H1 (cell line): ENCODE data around the gene FBXO45. TPM values are rescaled to one million over a fixed set of nuclear protein-coding genes. Genes with fewer than 3 reads are reported as not detected.

Experiments used
- CTCF ChIA-PET: fragments of 300-600 bp; sonication (Branson Sonifier 250); formaldehyde crosslinking; loops from one replicate; lab custom pipeline; 2021; ENCODE audit not compliant: partially characterized antibody; lab: Charles Lee
- POLR2A ChIA-PET: fragments of 300-600 bp; sonication (Branson Sonifier 250); formaldehyde crosslinking; loops from one replicate; lab custom pipeline; 2021; ENCODE audit warnings: inconsistent platforms; ENCODE audit not compliant: partially characterized antibody; lab: Charles Lee
- DNase-seq, 2 experiments: peaks; one replicate each; pipeline versions ENCODE4 v3.0.0 to v3.0.0-alpha.2; 2010 to 2022; ENCODE audit warnings: low spot score in 2 of 2, low read depth in 1 of 2, mixed read lengths in 1 of 2
- FAIRE-seq: peaks from 2 replicates; lab custom pipeline; 2011; peaks lifted over from hg19 to GRCh38; lab: Jason Lieb, UNC
- H2AFZ ChIP-seq: 2 replicates; pipeline ENCODE4 v1.8.1; 2012; ENCODE audit warnings: low read length, inconsistent platforms
- H2AK5ac ChIP-seq: 2 replicates; pipeline ENCODE4 v1.6.1; 2013; ENCODE audit warnings: low read depth, low read length
- H2BK120ac ChIP-seq: replicated peaks from 2 replicates; pipeline ENCODE3; 2013; ENCODE audit warnings: low read depth, low read length, inconsistent platforms
- H2BK12ac ChIP-seq: 2 replicates; pipeline ENCODE4 v1.6.1; 2013; ENCODE audit warnings: low read depth, low read length
- H2BK15ac ChIP-seq: 2 replicates; pipeline ENCODE4 v1.6.1; 2013; ENCODE audit warnings: low read length
- H2BK20ac ChIP-seq: 2 replicates; pipeline ENCODE4 v1.6.1; 2013; ENCODE audit warnings: low read length
- H2BK5ac ChIP-seq: 2 replicates; pipeline ENCODE4 v1.6.1; 2013; ENCODE audit warnings: low read depth, low read length
- H3K14ac ChIP-seq: 2 replicates; pipeline ENCODE4 v1.6.1; 2013; ENCODE audit warnings: inconsistent platforms; ENCODE audit not compliant: insufficient read length
- H3K18ac ChIP-seq: 2 replicates; pipeline ENCODE4 v1.6.1; 2013; ENCODE audit warnings: low read length; ENCODE audit errors: extremely low read depth
- H3K23ac ChIP-seq: 2 replicates; pipeline ENCODE4 v1.6.1; 2013; ENCODE audit warnings: inconsistent platforms; ENCODE audit not compliant: insufficient read length
- H3K23me2 ChIP-seq: 2 replicates; pipeline ENCODE4 v1.6.1; 2013; ENCODE audit warnings: low read depth, low read length
- H3K27ac ChIP-seq: 2 replicates; pipeline ENCODE4 v1.6.1; 2011; ENCODE audit warnings: low read depth, low read length, inconsistent platforms
- H3K27me3 ChIP-seq, 4 experiments: replicated peaks in 1 of 4; 1 replicate in 1 of 4; 2 replicates in 3 of 4; pipeline versions ENCODE4 v1.6.1 to v1.8.1; 2011 to 2013; ENCODE audit warnings: low read length in 3 of 4, mild to moderate bottlenecking in 3 of 4, inconsistent platforms in 2 of 4, mixed read lengths in 2 of 4, moderate library complexity in 1 of 4; ENCODE audit not compliant: control insufficient read depth in 3 of 4, insufficient read depth in 3 of 4; ENCODE audit errors: extremely low read depth in 1 of 4
- H3K36me3 ChIP-seq, 4 experiments: 2 replicates each; pipeline versions ENCODE4 v1.6.1 to v1.8.1; 2011 to 2013; ENCODE audit warnings: mild to moderate bottlenecking in 4 of 4, low read length in 3 of 4, moderate library complexity in 2 of 4, control low read depth in 1 of 4, inconsistent platforms in 1 of 4; ENCODE audit not compliant: insufficient read depth in 4 of 4, control insufficient read depth in 2 of 4
- H3K4ac ChIP-seq: replicated peaks from 2 replicates; pipeline ENCODE3; 2013; ENCODE audit warnings: low read length, low read depth, mixed read lengths, inconsistent platforms; ENCODE audit not compliant: insufficient read length
- H3K4me1 ChIP-seq, 4 experiments: replicated peaks in 1 of 4; 1 replicate in 1 of 4; 2 replicates in 3 of 4; pipeline versions ENCODE4 v1.6.1 to v1.8.1; 2011 to 2013; ENCODE audit warnings: low read length in 3 of 4, inconsistent platforms in 2 of 4, mixed read lengths in 1 of 4; ENCODE audit not compliant: insufficient read depth in 4 of 4, control insufficient read depth in 3 of 4
- H3K4me2 ChIP-seq, 2 experiments: 2 replicates each; pipeline versions ENCODE4 v1.6.1 to v1.8.1; 2011 to 2013; ENCODE audit warnings: low read depth in 2 of 2, low read length in 2 of 2, control low read depth in 1 of 2, inconsistent platforms in 1 of 2, mild to moderate bottlenecking in 1 of 2; ENCODE audit not compliant: insufficient read depth in 1 of 2
- H3K4me3 ChIP-seq, 4 experiments: fragments of 200-600, 300-600 bp in 1 of 4; sonication (generic), shearing (Covaris generic), sonication (Bioruptor Twin) in 1 of 4; 2 replicates each; pipeline versions ENCODE4 v1.5.1 to v1.8.1; 2011 to 2016; ENCODE audit warnings: low read length in 4 of 4, low read depth in 3 of 4, control low read depth in 2 of 4, inconsistent platforms in 2 of 4, mild to moderate bottlenecking in 2 of 4, mixed read lengths in 1 of 4, moderate library complexity in 1 of 4; ENCODE audit not compliant: insufficient read depth in 2 of 4; ENCODE audit errors: extremely low read depth in 1 of 4
- H3K56ac ChIP-seq: replicated peaks from 2 replicates; pipeline ENCODE3; 2013; ENCODE audit warnings: low read depth, mild to moderate bottlenecking, mixed read lengths, low read length, inconsistent platforms; ENCODE audit not compliant: insufficient read length
- H3K79me1 ChIP-seq: 2 replicates; pipeline ENCODE4 v1.6.1; 2013; ENCODE audit warnings: low read depth, low read length, control low read depth
- H3K79me2 ChIP-seq, 2 experiments: 2 replicates each; pipeline versions ENCODE4 v1.6.1 to v1.8.1; 2012 to 2013; ENCODE audit warnings: low read length in 2 of 2, mild to moderate bottlenecking in 2 of 2, inconsistent platforms in 1 of 2; ENCODE audit not compliant: insufficient read depth in 2 of 2, control insufficient read depth in 1 of 2
- H3K9ac ChIP-seq, 4 experiments: replicated peaks in 1 of 4; 1 replicate in 1 of 4; 2 replicates in 3 of 4; pipeline versions ENCODE4 v1.6.1 to v1.8.1; 2011 to 2013; ENCODE audit warnings: low read depth in 3 of 4, low read length in 3 of 4, control low read depth in 2 of 4, mild to moderate bottlenecking in 2 of 4, moderate library complexity in 2 of 4, inconsistent platforms in 1 of 4; ENCODE audit errors: extremely low read depth in 1 of 4
- H3K9me3 ChIP-seq, 2 experiments: 2 replicates each; pipeline versions ENCODE4 v1.6.1 to v1.8.1; 2012 to 2013; ENCODE audit warnings: mild to moderate bottlenecking in 2 of 2, moderate library complexity in 2 of 2, control low read depth in 1 of 2, inconsistent platforms in 1 of 2, low read depth in 1 of 2, low read length in 1 of 2, mixed read lengths in 1 of 2; ENCODE audit not compliant: insufficient read depth in 2 of 2
- H4K20me1 ChIP-seq, 2 experiments: replicated peaks in 1 of 2; 2 replicates each; pipeline versions ENCODE3 to v1.8.1; 2011 to 2013; ENCODE audit warnings: inconsistent platforms in 2 of 2, low read length in 2 of 2, mild to moderate bottlenecking in 1 of 2; ENCODE audit not compliant: insufficient read depth in 2 of 2, control insufficient read depth in 1 of 2
- H4K5ac ChIP-seq: 2 replicates; pipeline ENCODE4 v1.6.1; 2013; ENCODE audit warnings: low read length, low read depth, mixed read lengths, inconsistent platforms; ENCODE audit not compliant: insufficient read length
- H4K8ac ChIP-seq: 2 replicates; pipeline ENCODE4 v1.8.0; 2013; ENCODE audit warnings: mild to moderate bottlenecking, moderate library complexity, low read length, inconsistent platforms; ENCODE audit not compliant: insufficient read depth; ENCODE audit errors: extremely low read depth
- H4K91ac ChIP-seq: replicated peaks from 2 replicates; pipeline ENCODE3; 2013; ENCODE audit warnings: low read length, mixed read lengths, inconsistent platforms; ENCODE audit not compliant: insufficient read length
- ASH2L ChIP-seq: fragments of 200-600, 300-600 bp; sonication (generic); IDR thresholded peaks from one replicate; pipeline ENCODE4 v1.7.1; 2017; ENCODE audit warnings: low read length
- BRCA1 ChIP-seq: IDR thresholded peaks from 2 replicates; pipeline ENCODE4 v1.6.1; 2012; ENCODE audit warnings: low read depth, low read length, improper control_type of control experiment
- JUN ChIP-seq: IDR thresholded peaks from 2 replicates; pipeline ENCODE4 v1.6.1; 2011; ENCODE audit warnings: low read depth, mild to moderate bottlenecking, improper control_type of control experiment, low read length
- KDM4A ChIP-seq: IDR thresholded peaks from one replicate; pipeline ENCODE4 v1.7.1; 2012; ENCODE audit warnings: low read depth, mild to moderate bottlenecking, moderate library complexity, low read length, inconsistent platforms; ENCODE audit not compliant: severe bottlenecking
- MAFK ChIP-seq: IDR thresholded peaks from 2 replicates; pipeline ENCODE4 v1.6.1; 2012; ENCODE audit warnings: low read depth, mild to moderate bottlenecking, improper control_type of control experiment, low read length
- NANOG ChIP-seq: IDR thresholded peaks from 2 replicates; pipeline ENCODE4 v1.6.1; 2011; ENCODE audit warnings: low read length, low read depth, mild to moderate bottlenecking, inconsistent platforms; ENCODE audit not compliant: insufficient read depth, poor library complexity, severe bottlenecking
- ZNF274 ChIP-seq: IDR thresholded peaks from 2 replicates; pipeline ENCODE4 v1.7.0; 2012; ENCODE audit warnings: low read length, borderline replicate concordance; ENCODE audit errors: extremely low read depth
- WGBS, 2 experiments: shearing (Covaris generic) in 1 of 2; methylation state at CpG; one replicate each; pipeline versions ENCODE4 v1.1.6 to v1.1.7; 2013 to 2015; ENCODE audit warnings: low lambda C conversion rate in 2 of 2, mixed read lengths in 2 of 2, inconsistent platforms in 1 of 2, low coverage in 1 of 2, missing lambda C conversion rate in 1 of 2; ENCODE audit not compliant: insufficient replicate concordance in 2 of 2, insufficient coverage in 1 of 2, insufficient read length in 1 of 2; ENCODE audit errors: extremely low coverage in 1 of 2, missing lambda C conversion rate in 1 of 2; 5-methylcytosine and 5-hydroxymethylcytosine counted together
- polyA plus RNA-seq, 7 experiments: library from polyadenylated mRNA; depleted of rRNA in 3 of 7; stranded (reverse) in 5 of 7; unstranded in 2 of 7; fragments of >200 nt in 5 of 7; fragments of 200-250 nt in 2 of 7; gene quantifications; 1 replicate in 5 of 7; 2 replicates in 1 of 7; 4 replicates in 1 of 7; pipeline versions ENCODE4 v1.2.1 to v1.2.3, GENCODE V29; 2011 to 2013; ENCODE audit warnings: missing spikeins in 2 of 7, mixed read lengths in 2 of 7
- total RNA-seq: library from RNA; stranded (reverse); fragmentation: NEBNext Ultra II Directional; extraction: Animal tissue kit (Norgen Biotek cat#: 25700); gene quantifications from 2 replicates; pipeline ENCODE4 v1.2.1, GENCODE V29; 2021
- TF ChIP-seq, protein P1 (sequence below), 3 experiments: IDR thresholded peaks; 1 replicate in 2 of 3; 2 replicates in 1 of 3; pipeline versions ENCODE4 v1.5.1 to v1.6.1; 2011; ENCODE audit warnings: low read length in 3 of 3, mild to moderate bottlenecking in 3 of 3, inconsistent platforms in 2 of 3, low read depth in 1 of 3, moderate library complexity in 1 of 3; ENCODE audit not compliant: insufficient read depth in 1 of 3; ENCODE audit errors: control extremely low read depth in 1 of 3
- TF ChIP-seq, protein P2 (sequence below): IDR thresholded peaks from 2 replicates; pipeline ENCODE4 v1.6.1; 2011; ENCODE audit warnings: low read depth, mild to moderate bottlenecking, low read length; ENCODE audit not compliant: insufficient read depth

FBXO45 gene
- total and polyA plus RNA-seq, 2 of the 8 experiments (the other 6 are each of a cell fraction or from before 2014, with no cell fraction given) = 5.2 to 19.4 TPM

DNA sequence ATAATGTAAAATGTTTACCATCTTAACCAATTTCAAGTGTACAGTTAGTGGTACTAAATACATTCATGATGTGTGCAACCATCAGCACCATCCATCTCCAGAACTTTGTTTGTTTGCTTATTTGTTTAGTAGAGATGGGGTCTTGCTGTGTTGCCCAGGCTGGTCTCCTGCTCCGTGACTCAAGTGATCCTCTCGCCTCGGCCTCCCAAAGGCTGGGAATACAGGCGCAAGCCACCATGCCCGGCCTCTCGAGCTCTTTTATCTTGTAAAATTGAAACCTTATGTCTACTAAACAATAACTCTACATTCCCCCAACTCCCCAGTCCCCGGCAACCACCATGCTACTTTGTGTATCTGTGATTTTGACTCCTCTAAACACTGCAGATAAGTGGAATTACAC is 31.9 kb downstream of the FBXO45 start:
- H3K23me2 ChIP-seq = no peaks in the 10 kb centered on the region
- no peaks in the 10 kb centered on the region for H3K36me3 ChIP-seq
- POLR2A ChIA-PET = interaction anchor here (1.2 kb wide), 1 partner anchor 140 kb away, joined by 3 read pairs; the partner anchor contains the start of gene PAK2
- no peak overlapping the region for H3K4me3 ChIP-seq
- no peak overlapping the region for H3K27ac ChIP-seq
- H2BK20ac ChIP-seq = no peak overlapping the region
- no peak overlapping the region for H4K91ac ChIP-seq
- no peaks in the 10 kb centered on the region; a peak in 1 of 7 replicates for H3K27me3 ChIP-seq
- no peak overlapping the region for H3K56ac ChIP-seq
- H4K8ac ChIP-seq = no peak overlapping the region
- FAIRE-seq (no peak), DNase-seq (peak in 1 of 2 experiments; percentile 20)
- 96% methylated on average over 7 of the region's 7 CpGs; no CpG with 5 or more reads in 1 of the 2 experiments for WGBS, 2 experiments
- H3K14ac ChIP-seq = no peak overlapping the region
- no peak overlapping the region for H3K9ac ChIP-seq
- H4K20me1 ChIP-seq = no peaks in the 10 kb centered on the region
- no peak overlapping the region for H2BK120ac ChIP-seq
- CTCF ChIA-PET = interaction anchor here (0.7 kb wide), 1 partner anchor 85 kb away, joined by 3 read pairs; no protein-coding TSS in a partner anchor
- H3K79me1 ChIP-seq = no peaks in the 10 kb centered on the region
- H4K5ac ChIP-seq = no peak overlapping the region
- no peaks in the 10 kb centered on the region for H3K79me2 ChIP-seq
- H2AFZ ChIP-seq = no peak overlapping the region
- no peaks in the 10 kb centered on the region for H3K9me3 ChIP-seq
- H2BK12ac ChIP-seq = no peak overlapping the region
- H3K4me2 ChIP-seq = no peak overlapping the region
- no peak overlapping the region for H2AK5ac ChIP-seq
- no peak overlapping the region for H2BK15ac ChIP-seq
- no peak overlapping the region for H3K23ac ChIP-seq
- no peak overlapping the region for H3K18ac ChIP-seq
- H2BK5ac ChIP-seq = no peak overlapping the region
- H3K4me1 ChIP-seq = no peaks in the 10 kb centered on the region
- no peak overlapping the region for H3K4ac ChIP-seq
- TF ChIP-seq, protein P1, sequence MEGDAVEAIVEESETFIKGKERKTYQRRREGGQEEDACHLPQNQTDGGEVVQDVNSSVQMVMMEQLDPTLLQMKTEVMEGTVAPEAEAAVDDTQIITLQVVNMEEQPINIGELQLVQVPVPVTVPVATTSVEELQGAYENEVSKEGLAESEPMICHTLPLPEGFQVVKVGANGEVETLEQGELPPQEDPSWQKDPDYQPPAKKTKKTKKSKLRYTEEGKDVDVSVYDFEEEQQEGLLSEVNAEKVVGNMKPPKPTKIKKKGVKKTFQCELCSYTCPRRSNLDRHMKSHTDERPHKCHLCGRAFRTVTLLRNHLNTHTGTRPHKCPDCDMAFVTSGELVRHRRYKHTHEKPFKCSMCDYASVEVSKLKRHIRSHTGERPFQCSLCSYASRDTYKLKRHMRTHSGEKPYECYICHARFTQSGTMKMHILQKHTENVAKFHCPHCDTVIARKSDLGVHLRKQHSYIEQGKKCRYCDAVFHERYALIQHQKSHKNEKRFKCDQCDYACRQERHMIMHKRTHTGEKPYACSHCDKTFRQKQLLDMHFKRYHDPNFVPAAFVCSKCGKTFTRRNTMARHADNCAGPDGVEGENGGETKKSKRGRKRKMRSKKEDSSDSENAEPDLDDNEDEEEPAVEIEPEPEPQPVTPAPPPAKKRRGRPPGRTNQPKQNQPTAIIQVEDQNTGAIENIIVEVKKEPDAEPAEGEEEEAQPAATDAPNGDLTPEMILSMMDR (IDR thresholded peaks at IDR 0.05; ENCODE audit: control extremely low read depth in 1 of 3, insufficient read depth in 1 of 3, low read depth in 1 of 3, low read length in 3 of 3) = no peak
- TF ChIP-seq ASH2L (no peak), JUN (no peak), BRCA1 (no peak), MAFK (no peak), NANOG (no peak), ZNF274 (no peak), KDM4A (no peak)
- TF ChIP-seq, protein P2, sequence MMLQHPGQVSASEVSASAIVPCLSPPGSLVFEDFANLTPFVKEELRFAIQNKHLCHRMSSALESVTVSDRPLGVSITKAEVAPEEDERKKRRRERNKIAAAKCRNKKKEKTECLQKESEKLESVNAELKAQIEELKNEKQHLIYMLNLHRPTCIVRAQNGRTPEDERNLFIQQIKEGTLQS = no peak
- TF ChIP-seq, all 59 proteins: peak for 0
